ENCODE data around the gene CCDC159.
"Not testable (repeated sequence)": the region's sequence is repeated elsewhere in the genome, so short reads cannot be mapped to it uniquely, and the experiment has no call there.

The CCDC159 gene

DNA sequence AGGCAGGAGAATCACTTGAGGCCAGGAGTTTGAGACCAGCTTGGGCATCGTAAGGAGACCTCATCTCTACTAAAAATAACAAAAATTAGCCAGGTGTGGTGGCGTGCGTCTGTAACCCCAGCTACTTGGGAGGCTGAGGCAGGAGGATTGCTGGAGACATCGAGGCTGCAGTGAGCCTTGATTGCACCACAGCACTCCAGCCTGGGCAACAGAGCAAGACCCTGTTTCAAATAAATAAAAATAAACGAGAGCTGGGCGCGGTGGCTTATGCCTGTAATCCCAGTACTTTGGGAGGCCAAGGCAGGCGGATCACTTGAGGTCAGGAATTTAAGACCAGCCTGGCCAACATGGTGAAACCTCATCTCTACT, 6.2 kb upstream of the CCDC159 start:
- not testable (repeated sequence) for H3K9me3 ChIP-seq (ENCODE audit: control insufficient read depth, low read length); H3K4me3 ChIP-seq (ENCODE audit: low read length); H3K27me3 ChIP-seq (ENCODE audit: control insufficient read depth, insufficient read depth, low read length)
- Histone ChIP-seq H3K9ac (ENCODE audit: low read length) (peak overlapping the region; percentile 81), H3K36me3 (ENCODE audit: control insufficient read depth, insufficient read depth, low read length) (peaks cover 10% of the 10 kb centered on the region), H3K4me1 (ENCODE audit: control insufficient read depth, insufficient read depth, low read length) (peaks cover 28% of the 10 kb centered on the region)

DNA sequence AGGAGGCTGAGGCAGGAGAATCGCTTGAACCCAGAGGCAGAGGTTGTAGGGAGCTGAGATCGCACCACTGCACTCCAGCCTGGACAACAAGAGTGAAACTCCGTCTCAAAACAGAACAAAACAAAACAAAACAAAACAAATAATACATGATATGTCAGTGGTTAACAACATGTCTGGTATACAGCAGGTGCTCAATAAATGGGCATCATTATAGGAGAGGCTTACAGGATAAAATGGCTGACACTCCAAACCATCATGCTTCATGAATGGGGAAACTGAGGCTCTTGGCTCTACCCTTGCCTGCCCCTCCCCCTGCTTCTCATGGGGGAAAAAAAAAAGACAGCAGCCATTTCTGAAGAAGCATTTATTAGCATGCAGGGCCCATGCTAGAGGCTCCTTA, 3.9 kb upstream of the CCDC159 start:
- Histone ChIP-seq H3K4me3 (ENCODE audit: low read length) (no peak overlapping the region), H3K9me3 (ENCODE audit: control insufficient read depth, low read length) (no peaks in the 10 kb centered on the region), H3K27me3 (ENCODE audit: control insufficient read depth, insufficient read depth, low read length) (no peaks in the 10 kb centered on the region), H3K4me1 (ENCODE audit: control insufficient read depth, insufficient read depth, low read length) (peaks cover 34% of the 10 kb centered on the region), H3K9ac (ENCODE audit: low read length) (no peak overlapping the region), H3K36me3 (ENCODE audit: control insufficient read depth, insufficient read depth, low read length) (no peaks in the 10 kb centered on the region)

DNA sequence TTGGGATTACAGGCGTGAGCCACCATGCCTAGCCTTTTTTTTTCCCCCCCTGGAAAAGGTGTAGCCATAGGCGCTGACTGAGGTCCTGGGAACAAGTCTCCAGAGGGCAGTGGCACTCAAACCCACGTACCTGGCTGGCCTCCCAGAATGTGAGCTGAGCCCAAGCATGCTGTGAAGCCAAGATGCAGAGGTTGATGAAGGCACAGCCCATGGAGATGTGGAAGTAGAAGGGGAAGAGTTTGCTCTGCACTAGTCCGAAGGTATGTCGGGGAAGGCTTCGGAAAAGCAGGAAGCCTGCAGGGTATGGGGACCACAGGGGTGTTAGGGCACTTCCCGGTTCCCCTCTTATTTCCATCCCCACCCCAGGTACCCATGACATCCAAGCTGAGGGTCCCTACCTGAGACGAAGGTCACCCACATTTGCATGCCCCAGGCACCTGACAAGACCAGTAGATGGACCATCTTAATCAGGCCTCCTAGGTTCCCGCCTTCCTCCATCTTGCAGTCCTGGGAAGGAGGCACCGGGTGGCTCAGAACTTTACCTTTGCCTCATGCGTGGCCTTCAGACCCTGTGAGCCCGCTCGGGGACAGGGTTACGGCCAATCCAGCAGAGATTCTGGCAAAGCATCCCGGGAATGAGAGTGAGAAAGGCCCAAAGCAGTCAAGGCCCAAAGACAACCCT, 1.1 kb upstream of the CCDC159 start:
- peak overlapping the region; percentile 39 for H3K4me3 ChIP-seq (ENCODE audit: low read length)
- H3K9me3 ChIP-seq (ENCODE audit: control insufficient read depth, low read length) = no peaks in the 10 kb centered on the region
- peaks cover 17% of the 10 kb centered on the region for H3K4me1 ChIP-seq (ENCODE audit: control insufficient read depth, insufficient read depth, low read length)
- no peaks in the 10 kb centered on the region for H3K36me3 ChIP-seq (ENCODE audit: control insufficient read depth, insufficient read depth, low read length)
- H3K27me3 ChIP-seq (ENCODE audit: control insufficient read depth, insufficient read depth, low read length) = no peaks in the 10 kb centered on the region
- peak overlapping the region; percentile 61 for H3K9ac ChIP-seq (ENCODE audit: low read length)

DNA sequence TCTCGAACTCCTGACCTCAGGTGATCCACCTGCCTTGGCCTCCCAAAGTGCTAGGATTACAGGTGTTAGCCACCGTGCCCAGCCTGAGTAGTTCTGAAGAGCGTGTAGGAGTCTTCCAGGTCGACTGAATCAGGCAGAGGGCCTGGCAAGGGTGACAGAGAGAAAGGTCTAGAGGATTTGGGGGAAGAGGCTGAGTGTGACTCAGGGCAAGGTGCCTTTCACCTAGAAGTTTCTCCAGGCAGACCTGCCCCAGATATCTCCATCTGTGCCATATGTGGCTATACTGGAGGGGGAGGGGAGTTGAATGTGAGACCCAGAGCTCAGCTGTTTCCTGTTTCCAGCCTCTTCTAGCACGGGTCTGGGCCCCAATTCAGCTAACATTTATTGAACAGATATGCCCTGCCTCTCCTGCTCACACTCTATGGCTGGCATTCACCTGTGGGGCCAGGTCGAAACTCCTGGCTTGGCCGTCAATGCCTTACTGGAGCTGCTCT, 1.3 kb downstream of the CCDC159 start:
- no peak overlapping the region for H3K9ac ChIP-seq (ENCODE audit: low read length)
- no peaks in the 10 kb centered on the region for H3K9me3 ChIP-seq (ENCODE audit: control insufficient read depth, low read length)
- no peaks in the 10 kb centered on the region for H3K36me3 ChIP-seq (ENCODE audit: control insufficient read depth, insufficient read depth, low read length)
- no peaks in the 10 kb centered on the region for H3K27me3 ChIP-seq (ENCODE audit: control insufficient read depth, insufficient read depth, low read length)
- H3K4me1 ChIP-seq (ENCODE audit: control insufficient read depth, insufficient read depth, low read length) = peaks cover 17% of the 10 kb centered on the region
- no peak overlapping the region for H3K4me3 ChIP-seq (ENCODE audit: low read length)

DNA sequence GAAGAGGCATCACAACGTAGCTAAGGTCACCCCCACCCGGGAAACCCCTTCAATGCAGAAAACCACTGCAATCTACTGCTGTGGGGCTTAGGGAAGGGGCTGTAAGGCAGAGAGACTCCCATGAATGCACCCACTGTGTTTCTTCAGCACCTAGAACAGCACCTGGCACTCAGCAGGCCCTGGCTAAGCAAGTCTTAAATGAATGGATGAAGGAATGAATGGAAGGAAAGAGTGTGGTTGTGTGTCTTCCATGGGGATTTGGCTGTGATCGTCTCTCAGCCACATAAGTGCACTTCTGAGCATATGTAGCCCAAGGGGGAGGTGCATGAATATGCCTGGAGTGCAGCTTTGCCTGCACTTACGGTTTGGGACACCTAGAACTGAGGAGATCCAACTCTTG, 2.9 kb downstream of the CCDC159 start:
- Histone ChIP-seq H3K36me3 (ENCODE audit: control insufficient read depth, insufficient read depth, low read length) (no peaks in the 10 kb centered on the region), H3K4me1 (ENCODE audit: control insufficient read depth, insufficient read depth, low read length) (peaks cover 15% of the 10 kb centered on the region), H3K4me3 (ENCODE audit: low read length) (no peak overlapping the region), H3K27me3 (ENCODE audit: control insufficient read depth, insufficient read depth, low read length) (no peaks in the 10 kb centered on the region), H3K9ac (ENCODE audit: low read length) (no peak overlapping the region), H3K9me3 (ENCODE audit: control insufficient read depth, low read length) (no peaks in the 10 kb centered on the region)

DNA sequence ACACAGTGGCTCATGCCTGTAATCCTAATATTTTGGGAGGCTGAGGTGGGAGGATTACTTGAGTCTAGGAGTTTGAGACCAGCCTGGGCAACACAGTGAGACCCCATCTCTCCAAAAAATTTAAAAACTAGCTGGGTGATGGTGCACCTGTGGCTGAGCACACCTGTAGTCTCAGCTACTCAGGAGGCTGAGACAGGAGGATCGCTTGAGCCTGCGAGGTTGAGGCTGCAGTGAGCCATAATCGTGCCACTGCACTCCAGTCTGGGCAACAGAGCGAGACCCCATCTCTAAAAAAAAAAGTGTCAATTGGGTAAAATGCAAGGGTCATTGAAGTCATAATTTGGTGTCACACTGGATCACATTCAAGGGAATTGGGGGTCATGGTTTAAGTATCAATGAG, 7.8 kb downstream of the CCDC159 start:
- not testable (repeated sequence) for H3K9ac ChIP-seq (ENCODE audit: low read length); H3K36me3 ChIP-seq (ENCODE audit: control insufficient read depth, insufficient read depth, low read length); H3K27me3 ChIP-seq (ENCODE audit: control insufficient read depth, insufficient read depth, low read length); H3K9me3 ChIP-seq (ENCODE audit: control insufficient read depth, low read length); H3K4me3 ChIP-seq (ENCODE audit: low read length); H3K4me1 ChIP-seq (ENCODE audit: control insufficient read depth, insufficient read depth, low read length)

DNA sequence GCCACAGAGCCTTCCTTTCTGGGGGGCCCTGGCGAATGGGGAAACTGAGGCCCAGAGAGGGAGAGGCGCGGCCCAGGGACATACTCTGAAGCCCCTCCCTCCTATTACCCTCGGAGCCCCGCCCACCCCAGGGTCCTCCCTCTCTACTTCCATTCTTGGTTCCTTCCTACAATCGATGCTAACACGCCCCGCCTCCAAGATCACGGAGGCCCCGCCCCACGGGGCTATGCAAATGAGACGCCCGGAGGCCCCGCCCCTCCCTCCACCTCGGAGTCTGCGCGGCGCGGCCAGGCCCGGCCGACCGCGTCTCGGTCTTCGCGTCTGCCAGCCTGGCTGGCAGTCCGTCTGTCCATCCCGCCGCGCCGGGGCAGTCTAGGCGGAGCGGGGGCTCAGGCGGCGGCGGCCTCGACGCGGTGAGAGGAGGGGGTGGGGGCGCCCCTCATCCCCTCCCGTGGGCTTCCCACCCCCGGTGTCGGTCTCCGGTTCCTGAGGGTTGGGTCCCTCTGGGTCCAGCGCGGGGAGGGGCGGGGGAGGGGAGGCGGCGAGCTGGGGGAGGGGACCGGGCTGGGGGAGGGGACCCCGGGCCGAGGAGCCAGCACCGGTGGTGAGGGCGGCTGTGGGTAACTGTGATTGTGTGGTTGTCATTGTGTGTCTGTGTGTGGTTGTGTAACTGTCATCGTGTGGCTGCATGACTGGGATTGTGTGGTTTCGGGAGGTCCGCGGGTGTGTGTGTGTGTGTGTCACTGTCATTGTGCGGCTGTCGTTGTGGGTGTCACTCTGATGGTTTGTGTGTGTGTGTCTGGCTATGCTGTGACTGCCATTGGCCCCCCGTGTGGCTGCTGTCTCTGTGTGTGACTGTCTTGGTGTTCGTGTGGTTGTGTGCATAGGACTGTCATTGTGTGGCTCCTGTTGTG, 9.1 kb downstream of the CCDC159 start, which contains the start of gene PLPPR2:
TSS of gene PLPPR2 (plus strand) at position 273 of the 914 bp plus-strand sequence. CDS start 2,242 bp downstream, outside the sequence.
- Histone ChIP-seq H3K9ac (ENCODE audit: low read length) (peak within 1 kb of the TSS; percentile 47), H3K36me3 (ENCODE audit: control insufficient read depth, insufficient read depth, low read length) (no peaks in the 10 kb centered on the region), H3K9me3 (ENCODE audit: control insufficient read depth, low read length) (no peaks in the 10 kb centered on the region), H3K4me1 (ENCODE audit: control insufficient read depth, insufficient read depth, low read length) (peaks cover 8% of the 10 kb centered on the region), H3K4me3 (ENCODE audit: low read length) (no peak within 1 kb of the TSS), H3K27me3 (ENCODE audit: control insufficient read depth, insufficient read depth, low read length) (no peaks in the 10 kb centered on the region)

DNA sequence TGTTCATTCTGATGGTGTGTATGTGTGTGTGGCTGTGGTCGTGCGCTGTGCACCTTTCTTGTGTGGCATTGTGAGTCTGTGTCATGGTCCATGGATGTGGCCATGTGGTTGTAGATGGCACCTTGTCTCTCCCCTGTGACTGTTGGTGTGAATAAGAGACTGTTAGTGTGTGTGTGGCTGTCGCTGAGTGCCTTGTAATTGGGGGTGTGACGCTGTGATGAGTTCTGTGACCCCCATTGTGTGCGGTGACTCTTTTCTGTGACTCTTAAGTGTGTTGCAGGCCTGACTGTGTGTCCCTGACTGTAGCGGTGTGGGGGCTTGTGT, 9.7 kb downstream of the CCDC159 start:
- Histone ChIP-seq H3K4me3 (ENCODE audit: low read length) (no peak overlapping the region), H3K4me1 (ENCODE audit: control insufficient read depth, insufficient read depth, low read length) (peaks cover 8% of the 10 kb centered on the region), H3K9ac (ENCODE audit: low read length) (peak overlapping the region; percentile 47), H3K9me3 (ENCODE audit: control insufficient read depth, low read length) (no peaks in the 10 kb centered on the region), H3K36me3 (ENCODE audit: control insufficient read depth, insufficient read depth, low read length) (no peaks in the 10 kb centered on the region), H3K27me3 (ENCODE audit: control insufficient read depth, insufficient read depth, low read length) (no peaks in the 10 kb centered on the region)

DNA sequence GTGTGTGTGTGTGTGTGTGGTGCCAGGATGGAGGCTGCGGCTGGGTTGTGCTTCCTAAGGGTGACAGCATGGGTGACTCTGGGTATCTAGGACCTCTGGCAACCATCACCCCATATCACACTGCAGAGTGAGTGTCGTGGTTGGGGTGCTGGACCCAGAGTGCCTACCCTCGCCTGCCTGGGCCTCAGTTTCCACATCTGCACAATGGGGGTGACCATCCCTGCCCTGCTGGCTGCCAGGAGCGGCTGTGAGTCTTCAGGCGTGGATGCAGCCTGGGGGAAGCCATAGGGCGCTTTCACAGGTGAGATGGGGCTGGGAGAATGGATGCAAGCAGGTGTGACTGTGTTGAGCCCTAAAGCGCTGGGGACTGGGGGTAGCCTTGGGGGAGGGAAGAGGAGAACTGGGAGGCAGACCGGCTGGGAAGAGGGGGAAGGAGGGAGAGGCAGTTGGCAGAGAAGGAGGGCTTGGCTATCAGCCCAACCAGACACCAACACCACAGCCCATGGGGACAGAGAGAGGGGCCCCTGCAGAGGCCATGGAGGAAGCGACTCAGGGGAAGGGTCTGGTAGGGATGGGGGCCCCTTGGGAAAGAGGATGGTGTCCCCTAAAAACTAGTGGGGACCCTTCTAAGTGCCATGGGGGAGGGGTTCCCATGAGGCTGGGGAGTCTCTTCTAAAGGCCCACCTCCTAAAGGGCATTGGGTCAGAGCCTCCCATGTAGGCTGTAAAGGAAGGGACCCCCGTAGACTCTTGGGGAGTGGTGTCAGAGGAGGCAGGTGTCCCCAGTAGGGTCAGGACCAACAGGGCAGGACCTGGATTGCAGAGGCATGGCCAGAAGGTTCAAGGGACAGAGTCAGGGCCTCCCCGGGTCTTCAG, 10.6 kb downstream of the CCDC159 start:
- no peaks in the 10 kb centered on the region for H3K27me3 ChIP-seq (ENCODE audit: control insufficient read depth, insufficient read depth, low read length)
- no peak overlapping the region for H3K4me3 ChIP-seq (ENCODE audit: low read length)
- no peaks in the 10 kb centered on the region for H3K36me3 ChIP-seq (ENCODE audit: control insufficient read depth, insufficient read depth, low read length)
- no peak overlapping the region for H3K9ac ChIP-seq (ENCODE audit: low read length)
- peaks cover 12% of the 10 kb centered on the region for H3K4me1 ChIP-seq (ENCODE audit: control insufficient read depth, insufficient read depth, low read length)
- no peaks in the 10 kb centered on the region for H3K9me3 ChIP-seq (ENCODE audit: control insufficient read depth, low read length)

DNA sequence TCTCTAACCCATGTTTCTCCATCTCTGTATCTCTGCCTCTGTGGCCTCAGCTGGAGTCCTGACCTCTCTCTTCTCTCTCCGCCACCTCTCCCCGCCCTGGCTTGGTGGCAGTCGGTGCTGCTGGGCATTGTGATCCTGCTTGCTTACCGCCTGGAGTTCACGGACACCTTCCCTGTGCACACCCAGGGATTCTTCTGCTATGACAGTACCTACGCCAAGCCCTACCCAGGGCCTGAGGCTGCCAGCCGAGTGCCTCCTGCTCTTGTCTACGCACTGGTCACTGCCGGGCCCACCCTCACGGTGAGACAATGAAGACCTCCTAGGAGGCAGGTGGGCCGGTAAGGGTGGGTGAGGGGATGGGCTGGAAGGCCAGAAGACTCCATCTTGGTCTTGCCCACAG, 13.1 kb downstream of the CCDC159 start:
- H3K4me1 ChIP-seq (ENCODE audit: control insufficient read depth, insufficient read depth, low read length) = peaks cover 13% of the 10 kb centered on the region
- no peaks in the 10 kb centered on the region for H3K9me3 ChIP-seq (ENCODE audit: control insufficient read depth, low read length)
- no peak overlapping the region for H3K9ac ChIP-seq (ENCODE audit: low read length)
- no peaks in the 10 kb centered on the region for H3K36me3 ChIP-seq (ENCODE audit: control insufficient read depth, insufficient read depth, low read length)
- H3K4me3 ChIP-seq (ENCODE audit: low read length) = no peak overlapping the region
- H3K27me3 ChIP-seq (ENCODE audit: control insufficient read depth, insufficient read depth, low read length) = no peaks in the 10 kb centered on the region

DNA sequence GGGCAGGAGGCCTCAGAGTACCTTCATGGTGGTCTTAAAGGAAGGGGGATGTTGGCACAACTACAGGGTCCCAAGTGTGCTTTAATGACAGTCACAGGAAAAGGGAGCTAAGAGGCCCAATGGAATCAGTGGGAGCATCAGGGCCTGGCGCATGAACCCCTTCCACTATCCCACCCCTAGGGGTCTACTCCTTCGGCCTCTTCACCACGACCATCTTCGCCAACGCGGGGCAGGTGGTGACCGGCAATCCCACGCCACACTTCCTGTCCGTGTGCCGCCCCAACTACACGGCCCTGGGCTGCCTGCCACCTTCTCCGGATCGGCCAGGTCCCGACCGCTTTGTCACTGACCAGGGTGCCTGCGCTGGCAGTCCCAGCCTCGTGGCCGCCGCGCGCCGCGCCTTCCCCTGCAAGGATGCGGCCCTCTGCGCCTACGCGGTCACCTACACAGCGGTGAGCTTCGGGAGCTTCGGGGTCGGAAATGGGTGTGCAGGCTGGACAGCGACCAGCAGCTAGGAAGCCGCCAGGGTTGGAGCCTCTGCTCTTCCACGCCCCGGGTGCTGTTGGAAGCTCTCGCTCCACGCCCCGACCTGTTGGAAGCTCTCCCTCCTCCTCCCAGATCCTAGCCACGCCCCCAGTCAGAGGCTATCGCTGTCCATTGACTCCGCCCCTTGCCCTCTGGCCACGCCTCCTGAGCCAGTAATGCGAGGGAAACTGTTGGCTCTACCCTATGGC, 14.9 kb downstream of the CCDC159 start:
- no peak overlapping the region for H3K4me3 ChIP-seq (ENCODE audit: low read length)
- no peaks in the 10 kb centered on the region for H3K9me3 ChIP-seq (ENCODE audit: control insufficient read depth, low read length)
- no peak overlapping the region for H3K9ac ChIP-seq (ENCODE audit: low read length)
- peaks cover 7% of the 10 kb centered on the region for H3K4me1 ChIP-seq (ENCODE audit: control insufficient read depth, insufficient read depth, low read length)
- no peaks in the 10 kb centered on the region for H3K27me3 ChIP-seq (ENCODE audit: control insufficient read depth, insufficient read depth, low read length)
- H3K36me3 ChIP-seq (ENCODE audit: control insufficient read depth, insufficient read depth, low read length) = no peaks in the 10 kb centered on the region

Measured in mucosa of stomach (tissue), 1 donor.